Gastrocnemius medialis (tissue), 4 donors: ENCODE measurements around the gene LIN28B. TPM values are rescaled to one million over a fixed set of nuclear protein-coding genes. Genes with fewer than 3 reads are reported as not detected.

Source experiments
- ATAC-seq, 2 donors: fragments of 150-250 bp; one replicate each; pipeline ENCODE4 v1.9.1; 2016
- DNase-seq, 2 donors: peaks; one replicate each; pipeline ENCODE4 v3.0.0-alpha.2; 2019
- H3K27ac ChIP-seq, 4 donors: fragments of 200-600 bp; sonication (generic); 1 replicate in 1 of 4; 2 replicates in 3 of 4; pipeline ENCODE4 v1.5.1; 2016 to 2018; ENCODE audit warnings: mild to moderate bottlenecking in 2 of 4, moderate library complexity in 1 of 4
- H3K27me3 ChIP-seq, 3 donors: fragments of 200-600 bp; sonication (generic) in 2 of 3; 1 replicate in 1 of 3; 2 replicates in 2 of 3; pipeline versions ENCODE4 v1.5.1 to v1.6.0; 2016 to 2019; ENCODE audit warnings: mild to moderate bottlenecking in 1 of 3, moderate library complexity in 1 of 3
- H3K36me3 ChIP-seq, 2 donors: fragments of 200-600 bp; sonication (generic) in 1 of 2; one replicate each; pipeline ENCODE4 v1.5.1; 2017 to 2018
- H3K4me1 ChIP-seq, 2 donors: fragments of 200-600 bp; sonication (generic) in 1 of 2; one replicate each; pipeline ENCODE4 v1.5.1; 2016 to 2017; ENCODE audit warnings: mild to moderate bottlenecking in 2 of 2
- H3K4me3 ChIP-seq, 4 donors: fragments of 200-600 bp; sonication (generic) in 3 of 4; 1 replicate in 1 of 4; 2 replicates in 3 of 4; pipeline ENCODE4 v1.5.1; 2016 to 2019; ENCODE audit warnings: mild to moderate bottlenecking in 2 of 4
- H3K9me3 ChIP-seq, 3 donors: fragments of 200-600 bp; sonication (generic) in 2 of 3; 1 replicate in 1 of 3; 2 replicates in 2 of 3; pipeline ENCODE4 v1.5.1; 2016 to 2019
- CTCF ChIP-seq, 5 experiments: fragments of 450-650 bp in 3 of 5; fragments of 200-600 bp in 2 of 5; sonication (generic) in 2 of 5; IDR thresholded peaks in 4 of 5; conservative IDR thresholded peaks in 1 of 5; 1 replicate in 4 of 5; 2 replicates in 1 of 5; pipeline ENCODE4 v1.5.1; 2016 to 2019; ENCODE audit warnings: antibody characterized with exemption in 5 of 5, mild to moderate bottlenecking in 3 of 5, moderate library complexity in 3 of 5
- POLR2A ChIP-seq, 2 donors: fragments of 450-650 bp; IDR thresholded peaks; one replicate each; pipeline ENCODE4 v1.6.1; 2017; ENCODE audit warnings: antibody characterized with exemption in 2 of 2, mild to moderate bottlenecking in 2 of 2, moderate library complexity in 2 of 2
- in situ Hi-C, 4 donors: fragments of 200-750 bp; cut with MboI; loops; one replicate each; pipeline versions ENCODE4 v1.15.0 to v1.8.0; 2017; ENCODE audit warnings: low sequenced_read_pairs in 4 of 4
- intact Hi-C: fragments of 100-400 bp; cut with DNase I; formaldehyde crosslinking; loops from one replicate; pipeline ENCODE4 v1.15.1; 2023; ENCODE audit warnings: low total_unique reads
- total RNA-seq, 4 donors: library from RNA; depleted of rRNA; stranded (reverse); fragments of >200 nt; gene quantifications; one replicate each; pipeline versions ENCODE4 v1.1.0 to v1.2.3, GENCODE V29; 2016

Gene LIN28B
- total RNA-seq, 4 donors from 2014 or later: not detected

GRCh38 chr6:105111105-105111504, 154.2 kb downstream of the LIN28B start:
- Histone ChIP-seq H3K4me1 (peaks cover 18 to 36% of the 10 kb centered on the region in 2 donors), H3K4me3 (no peak overlapping the region), H3K36me3 (peaks cover 0 to 45% of the 10 kb centered on the region in 2 donors), H3K27me3 (no peaks in the 10 kb centered on the region), H3K27ac (peak overlapping the region in 2 of 4 donors; percentile 63 to 74), H3K9me3 (no peaks in the 10 kb centered on the region)
- no peak for TF ChIP-seq POLR2A (IDR thresholded peaks at IDR 0.05)
- no peak for TF ChIP-seq CTCF (IDR thresholded peaks at IDR 0.05 in 4 of 5, conservative IDR thresholded peaks at IDR 0.05 in 1 of 5)
- DNase-seq (no peak), ATAC-seq (no peak)
- intact Hi-C loops: no loop called here
- in situ Hi-C loops: no loop called here

GRCh38 chr6:105111871-105112270, 155.0 kb downstream of the LIN28B start:
- Histone ChIP-seq H3K27me3 (no peaks in the 10 kb centered on the region), H3K4me3 (no peak overlapping the region), H3K36me3 (peaks cover 0 to 49% of the 10 kb centered on the region in 2 donors), H3K27ac (peak overlapping the region in 3 of 4 donors; percentile 74 to 76 (median 75)), H3K4me1 (peaks cover 18 to 31% of the 10 kb centered on the region in 2 donors), H3K9me3 (no peaks in the 10 kb centered on the region)
- ATAC-seq (no peak), DNase-seq (no peak)
- no peak for TF ChIP-seq POLR2A (IDR thresholded peaks at IDR 0.05)
- TF ChIP-seq CTCF (IDR thresholded peaks at IDR 0.05 in 4 of 5, conservative IDR thresholded peaks at IDR 0.05 in 1 of 5): no peak
- intact Hi-C loops (no loop called here), in situ Hi-C loops (no loop called here)

- TF ChIP-seq CTCF (IDR thresholded peaks at IDR 0.05 in 4 of 5, conservative IDR thresholded peaks at IDR 0.05 in 1 of 5) (no peak), POLR2A (IDR thresholded peaks at IDR 0.05) (no peak)
- Histone ChIP-seq H3K4me3 (no peak overlapping the region), H3K9me3 (no peaks in the 10 kb centered on the region), H3K36me3 (peaks cover 0 to 53% of the 10 kb centered on the region in 2 donors), H3K27me3 (no peaks in the 10 kb centered on the region), H3K4me1 (peaks cover 18 to 31% of the 10 kb centered on the region in 2 donors), H3K27ac (peak overlapping the region; percentile 58 to 76 (median 74))
- ATAC-seq (no peak), DNase-seq (no peak)
- intact Hi-C loops (no loop called here), in situ Hi-C loops (no loop called here)
These were observed 155.7 kb downstream of the LIN28B start for GRCh38 chr6:105112577-105112976.

GRCh38 chr6:105113422-105113821, 156.5 kb downstream of the LIN28B start:
- H3K36me3 ChIP-seq: peaks cover 0 to 62% of the 10 kb centered on the region in 2 donors
- peak overlapping the region; percentile 58 to 76 (median 74) for H3K27ac ChIP-seq
- ATAC-seq: peak; percentile 92 to 93
- TF ChIP-seq POLR2A (IDR thresholded peaks at IDR 0.05) (no peak), CTCF (IDR thresholded peaks at IDR 0.05 in 4 of 5, conservative IDR thresholded peaks at IDR 0.05 in 1 of 5) (no peak)
- in situ Hi-C loops: no loop called here
- intact Hi-C loops: no loop called here
- H3K4me3 ChIP-seq: no peak overlapping the region
- peaks cover 18 to 31% of the 10 kb centered on the region in 2 donors for H3K4me1 ChIP-seq
- H3K9me3 ChIP-seq: no peaks in the 10 kb centered on the region
- H3K27me3 ChIP-seq: no peaks in the 10 kb centered on the region
- DNase-seq: peak; percentile 74 to 83

GRCh38 chr6:105116150-105116549, 159.2 kb downstream of the LIN28B start:
- DNase-seq: no peak
- no peaks in the 10 kb centered on the region for H3K27me3 ChIP-seq
- no peaks in the 10 kb centered on the region for H3K9me3 ChIP-seq
- TF ChIP-seq POLR2A (IDR thresholded peaks at IDR 0.05) (no peak), CTCF (IDR thresholded peaks at IDR 0.05 in 4 of 5, conservative IDR thresholded peaks at IDR 0.05 in 1 of 5) (no peak)
- H3K36me3 ChIP-seq: peaks cover 0 to 62% of the 10 kb centered on the region in 2 donors
- in situ Hi-C loops (no loop called here), intact Hi-C loops (no loop called here)
- H3K4me3 ChIP-seq: no peak overlapping the region
- peak overlapping the region in 1 of 4 donors; percentile 20 for H3K27ac ChIP-seq
- H3K4me1 ChIP-seq: peaks cover 8 to 18% of the 10 kb centered on the region in 2 donors
- no peak for ATAC-seq
